Glomerular visceral epithelial cell (primary cell): ENCODE data around the gene BAHD1.

Experiments used
- DNase-seq: peaks from one replicate; pipeline ENCODE4 v3.0.0-alpha.2; 2016; ENCODE audit errors: extremely low spot score

The BAHD1 gene

GRCh38 chr15:40467261-40467615 lies 26.5 kb downstream of the BAHD1 start:
- DNase-seq: no peak

- DNase-seq: no peak
Observed at GRCh38 chr15:40468898-40469331, 28.2 kb downstream of the BAHD1 start.

GRCh38 chr15:40469776-40470390 lies 29.1 kb downstream of the BAHD1 start:
- no peak for DNase-seq

GRCh38 chr15:40470423-40471104 lies 29.8 kb downstream of the BAHD1 start, which contains the start of gene CHST14:
TSS of gene CHST14 (plus strand) at chr15:40470984. CDS start at chr15:40471214, 230 bp downstream.
- peak; percentile 49 for DNase-seq

- no peak for DNase-seq
Observed at GRCh38 chr15:40471105-40471807, 30.5 kb downstream of the BAHD1 start.

- DNase-seq: peak; percentile 51
Observed at GRCh38 chr15:40471808-40472150, 31.0 kb downstream of the BAHD1 start.

GRCh38 chr15:40472171-40472727 lies 31.5 kb downstream of the BAHD1 start:
- no peak for DNase-seq

GRCh38 chr15:40474581-40474980 lies 33.8 kb downstream of the BAHD1 start:
- no peak for DNase-seq

- DNase-seq: no peak
Observed at GRCh38 chr15:40477642-40478327, 37.0 kb downstream of the BAHD1 start.

GRCh38 chr15:40479024-40479423 lies 38.3 kb downstream of the BAHD1 start:
- no peak for DNase-seq

GRCh38 chr15:40481341-40482074 lies 40.8 kb downstream of the BAHD1 start:
- no peak for DNase-seq

GRCh38 chr15:40483919-40484318 lies 43.2 kb downstream of the BAHD1 start:
- DNase-seq: no peak

- no peak for DNase-seq
Observed at GRCh38 chr15:40486066-40486770, 45.5 kb downstream of the BAHD1 start.

- DNase-seq: no peak
Observed at GRCh38 chr15:40487816-40488682, 47.3 kb downstream of the BAHD1 start.

GRCh38 chr15:40489274-40490175 lies 48.8 kb downstream of the BAHD1 start:
- no peak for DNase-seq

GRCh38 chr15:40493089-40493840 lies 52.5 kb downstream of the BAHD1 start:
- no peak for DNase-seq

- DNase-seq: no peak
Observed at GRCh38 chr15:40495516-40495915, 54.8 kb downstream of the BAHD1 start.

GRCh38 chr15:40498418-40498817 lies 57.7 kb downstream of the BAHD1 start:
- DNase-seq: peak; percentile 20
